Measurements from ENCODE around the gene LRP8.
"Not testable (repeated sequence)": the region's sequence is repeated elsewhere in the genome, so short reads cannot be mapped to it uniquely, and the experiment has no call there.

The LRP8 gene

DNA sequence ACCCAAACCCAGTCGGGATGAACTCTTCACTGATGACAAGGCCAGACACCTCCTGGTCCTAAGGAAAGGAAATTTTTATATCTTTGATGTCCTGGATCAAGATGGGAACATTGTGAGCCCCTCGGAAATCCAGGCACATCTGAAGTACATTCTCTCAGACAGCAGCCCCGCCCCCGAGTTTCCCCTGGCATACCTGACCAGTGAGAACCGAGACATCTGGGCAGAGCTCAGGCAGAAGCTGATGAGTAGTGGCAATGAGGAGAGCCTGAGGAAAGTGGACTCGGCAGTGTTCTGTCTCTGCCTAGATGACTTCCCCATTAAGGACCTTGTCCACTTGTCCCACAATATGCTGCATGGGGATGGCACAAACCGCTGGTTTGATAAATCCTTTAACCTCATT, 117.5 kb downstream of the LRP8 start:
- Histone ChIP-seq H3K9me2 (replicated peaks; ENCODE audit: insufficient read depth, low read length) (no peaks in the 10 kb centered on the region), H3K27ac (ENCODE audit: low read depth, low read length) (no peak overlapping the region), H3K9me3 (ENCODE audit: insufficient read depth, low read length) (peaks cover 16% of the 10 kb centered on the region; the same call in 1 of the 2 replicates), H2AFZ (ENCODE audit: low read depth, low read length, severe bottlenecking) (no peak overlapping the region), H3K9ac (ENCODE audit: low read length) (no peak overlapping the region), H3F3A (ENCODE audit: insufficient read depth) (no peaks in the 10 kb centered on the region), H3K4me3 (ENCODE audit: insufficient read depth, low read length, poor library complexity, severe bottlenecking) (no peak overlapping the region), H3K79me2 (ENCODE audit: insufficient read depth, low read length) (no peaks in the 10 kb centered on the region), H4K20me1 (ENCODE audit: low read depth, low read length) (no peaks in the 10 kb centered on the region), H3K4me2 (ENCODE audit: low read depth, low read length, poor library complexity, severe bottlenecking) (no peak overlapping the region), H3K36me3 (ENCODE audit: low read length) (peaks cover 33% of the 10 kb centered on the region), H3K27me3 (ENCODE audit: low read length) (no peaks in the 10 kb centered on the region)
- TF ChIP-seq, protein P1, sequence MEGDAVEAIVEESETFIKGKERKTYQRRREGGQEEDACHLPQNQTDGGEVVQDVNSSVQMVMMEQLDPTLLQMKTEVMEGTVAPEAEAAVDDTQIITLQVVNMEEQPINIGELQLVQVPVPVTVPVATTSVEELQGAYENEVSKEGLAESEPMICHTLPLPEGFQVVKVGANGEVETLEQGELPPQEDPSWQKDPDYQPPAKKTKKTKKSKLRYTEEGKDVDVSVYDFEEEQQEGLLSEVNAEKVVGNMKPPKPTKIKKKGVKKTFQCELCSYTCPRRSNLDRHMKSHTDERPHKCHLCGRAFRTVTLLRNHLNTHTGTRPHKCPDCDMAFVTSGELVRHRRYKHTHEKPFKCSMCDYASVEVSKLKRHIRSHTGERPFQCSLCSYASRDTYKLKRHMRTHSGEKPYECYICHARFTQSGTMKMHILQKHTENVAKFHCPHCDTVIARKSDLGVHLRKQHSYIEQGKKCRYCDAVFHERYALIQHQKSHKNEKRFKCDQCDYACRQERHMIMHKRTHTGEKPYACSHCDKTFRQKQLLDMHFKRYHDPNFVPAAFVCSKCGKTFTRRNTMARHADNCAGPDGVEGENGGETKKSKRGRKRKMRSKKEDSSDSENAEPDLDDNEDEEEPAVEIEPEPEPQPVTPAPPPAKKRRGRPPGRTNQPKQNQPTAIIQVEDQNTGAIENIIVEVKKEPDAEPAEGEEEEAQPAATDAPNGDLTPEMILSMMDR (IDR thresholded peaks at IDR 0.05; ENCODE audit: insufficient read depth, low read length, poor library complexity, severe bottlenecking) = no peak
- no peak for TF ChIP-seq EZH2phosphoT487 (conservative IDR thresholded peaks at IDR 0.05; ENCODE audit: low read length)

- no peak for TF ChIP-seq EZH2phosphoT487 (conservative IDR thresholded peaks at IDR 0.05; ENCODE audit: low read length)
- TF ChIP-seq, protein P1 (IDR thresholded peaks at IDR 0.05; ENCODE audit: insufficient read depth, low read length, poor library complexity, severe bottlenecking) = no peak
- Histone ChIP-seq H3K9me3 (ENCODE audit: insufficient read depth, low read length) (peaks cover 20% of the 10 kb centered on the region; the same call in 1 of the 2 replicates), H3K36me3 (ENCODE audit: low read length) (peaks cover 59% of the 10 kb centered on the region)
These were observed 120.1 kb downstream of the LRP8 start for GRCh38 chr1:53207726-53208125.

DNA sequence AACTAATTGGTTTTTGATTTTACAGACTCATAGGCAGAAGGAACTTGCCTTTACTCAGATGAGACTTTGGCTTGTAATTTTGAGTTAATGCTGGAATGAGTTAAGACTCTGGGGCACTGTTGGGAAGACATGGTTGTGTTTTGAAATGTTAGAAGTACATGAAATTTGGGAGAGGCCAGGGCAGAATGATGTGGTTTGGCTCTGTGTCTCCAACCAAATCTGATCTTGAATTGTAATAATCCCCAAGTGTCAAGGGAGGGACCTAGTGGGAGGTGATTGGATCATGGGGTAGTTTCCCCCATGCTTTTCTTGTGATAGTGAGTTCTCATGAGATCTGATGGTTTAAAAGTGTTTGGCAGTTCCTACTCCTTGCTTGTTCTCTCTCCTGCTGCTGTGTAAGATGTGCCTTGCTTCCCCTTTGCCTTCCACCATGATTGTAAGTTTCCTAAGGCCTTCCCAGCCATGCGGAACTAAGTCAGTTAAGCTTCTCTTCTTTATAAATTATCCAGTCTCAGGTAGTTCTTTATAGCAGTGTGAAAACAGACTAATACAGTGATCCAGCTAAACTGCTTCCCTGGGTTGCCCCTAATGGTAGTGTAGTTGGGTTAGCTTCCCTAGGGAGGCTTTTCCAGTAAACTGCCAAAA, 121.0 kb downstream of the LRP8 start:
- Histone ChIP-seq H3K79me2 (ENCODE audit: insufficient read depth, low read length) (no peaks in the 10 kb centered on the region), H4K20me1 (ENCODE audit: low read depth, low read length) (no peaks in the 10 kb centered on the region), H3K27me3 (ENCODE audit: low read length) (no peaks in the 10 kb centered on the region), H3K9me3 (ENCODE audit: insufficient read depth, low read length) (peaks cover 20% of the 10 kb centered on the region; the same call in 1 of the 2 replicates), H3K4me2 (ENCODE audit: low read depth, low read length, poor library complexity, severe bottlenecking) (no peak overlapping the region), H3F3A (ENCODE audit: insufficient read depth) (peaks cover 3% of the 10 kb centered on the region; the same call in 1 of the 2 replicates), H3K4me3 (ENCODE audit: insufficient read depth, low read length, poor library complexity, severe bottlenecking) (no peak overlapping the region), H3K27ac (ENCODE audit: low read depth, low read length) (no peak overlapping the region), H3K9ac (ENCODE audit: low read length) (no peak overlapping the region), H2AFZ (ENCODE audit: low read depth, low read length, severe bottlenecking) (no peak overlapping the region), H3K9me2 (replicated peaks; ENCODE audit: insufficient read depth, low read length) (no peaks in the 10 kb centered on the region), H3K36me3 (ENCODE audit: low read length) (peaks cover 63% of the 10 kb centered on the region)
- TF ChIP-seq, protein P1 (IDR thresholded peaks at IDR 0.05; ENCODE audit: insufficient read depth, low read length, poor library complexity, severe bottlenecking) = no peak
- no peak for TF ChIP-seq EZH2phosphoT487 (conservative IDR thresholded peaks at IDR 0.05; ENCODE audit: low read length)

More at GRCh38 chr1:53207726-53208125, 120.1 kb downstream of the LRP8 start:
- H4K20me1 ChIP-seq (ENCODE audit: low read depth, low read length) = no peaks in the 10 kb centered on the region
- H3K9me2 ChIP-seq (replicated peaks; ENCODE audit: insufficient read depth, low read length) = no peaks in the 10 kb centered on the region
- no peak overlapping the region for H3K27ac ChIP-seq (ENCODE audit: low read depth, low read length)
- no peak overlapping the region for H2AFZ ChIP-seq (ENCODE audit: low read depth, low read length, severe bottlenecking)
- no peak overlapping the region for H3K4me3 ChIP-seq (ENCODE audit: insufficient read depth, low read length, poor library complexity, severe bottlenecking)
- H3F3A ChIP-seq (ENCODE audit: insufficient read depth) = peaks cover 2% of the 10 kb centered on the region; the same call in 1 of the 2 replicates
- H3K27me3 ChIP-seq (ENCODE audit: low read length) = no peaks in the 10 kb centered on the region
- no peak overlapping the region for H3K9ac ChIP-seq (ENCODE audit: low read length)
- no peak overlapping the region for H3K4me2 ChIP-seq (ENCODE audit: low read depth, low read length, poor library complexity, severe bottlenecking)
- no peaks in the 10 kb centered on the region for H3K79me2 ChIP-seq (ENCODE audit: insufficient read depth, low read length)

DNA sequence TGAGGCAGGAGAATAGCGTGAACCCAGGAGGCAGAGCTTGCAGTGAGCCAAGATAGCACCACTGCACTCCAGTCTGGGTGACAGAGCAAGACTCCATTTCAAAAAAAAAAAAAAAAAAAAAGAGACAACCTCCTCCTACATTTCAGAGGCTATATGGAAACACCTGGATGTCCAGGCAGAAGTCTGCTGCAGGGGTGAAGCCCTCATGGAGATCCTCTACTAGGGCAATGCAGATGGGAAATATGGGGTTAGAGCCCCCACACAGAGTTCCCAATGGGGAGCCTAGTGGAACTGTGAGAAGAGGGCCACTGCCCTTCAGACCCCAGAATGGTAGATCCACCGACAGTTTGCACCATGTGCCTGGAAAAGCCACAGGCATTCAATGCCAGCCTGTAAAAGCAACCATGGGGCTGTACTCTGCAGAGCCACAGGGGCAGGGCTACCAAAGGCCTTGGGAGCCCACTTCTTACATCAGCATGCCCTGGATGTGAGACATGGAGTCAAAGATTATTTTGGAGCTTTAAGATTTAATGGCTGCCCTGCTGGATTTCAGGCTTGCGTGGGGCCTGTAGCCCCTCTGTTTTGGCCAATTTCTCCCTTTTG, 121.7 kb downstream of the LRP8 start:
- H3K27me3 ChIP-seq (ENCODE audit: low read length); H3K4me3 ChIP-seq (ENCODE audit: insufficient read depth, low read length, poor library complexity, severe bottlenecking); H2AFZ ChIP-seq (ENCODE audit: low read depth, low read length, severe bottlenecking); H3K4me2 ChIP-seq (ENCODE audit: low read depth, low read length, poor library complexity, severe bottlenecking); H3K9me2 ChIP-seq (replicated peaks; ENCODE audit: insufficient read depth, low read length); H3F3A ChIP-seq (ENCODE audit: insufficient read depth); H3K9ac ChIP-seq (ENCODE audit: low read length); H3K79me2 ChIP-seq (ENCODE audit: insufficient read depth, low read length); H4K20me1 ChIP-seq (ENCODE audit: low read depth, low read length); H3K27ac ChIP-seq (ENCODE audit: low read depth, low read length): not testable (repeated sequence)
- Histone ChIP-seq H3K9me3 (ENCODE audit: insufficient read depth, low read length) (peaks cover 20% of the 10 kb centered on the region; the same call in 1 of the 2 replicates), H3K36me3 (ENCODE audit: low read length) (peaks cover 63% of the 10 kb centered on the region)

DNA sequence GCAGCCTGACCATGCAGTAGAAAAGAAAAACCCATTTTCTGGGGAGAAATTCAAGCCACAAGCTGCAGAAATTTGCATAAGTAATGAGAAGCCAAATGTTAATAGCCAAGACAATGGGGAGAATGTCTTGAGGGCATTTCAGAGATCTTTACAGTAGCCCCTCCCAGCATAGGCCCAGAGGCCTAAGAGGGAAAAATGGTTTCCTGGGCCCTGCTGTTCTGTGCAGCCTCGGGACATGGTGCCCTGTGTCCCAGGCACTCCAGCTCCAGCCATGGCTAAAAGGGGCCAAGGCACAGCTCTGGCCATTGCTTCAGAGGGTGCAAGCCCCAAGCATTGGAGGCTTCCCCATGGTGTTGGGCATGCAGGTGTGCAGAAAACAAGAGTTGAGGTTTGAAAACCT, 122.4 kb downstream of the LRP8 start:
- not testable (repeated sequence) for H4K20me1 ChIP-seq (ENCODE audit: low read depth, low read length); H3K79me2 ChIP-seq (ENCODE audit: insufficient read depth, low read length); H3K9ac ChIP-seq (ENCODE audit: low read length); H3K27me3 ChIP-seq (ENCODE audit: low read length); H3K27ac ChIP-seq (ENCODE audit: low read depth, low read length); H3K9me2 ChIP-seq (replicated peaks; ENCODE audit: insufficient read depth, low read length); H3K4me2 ChIP-seq (ENCODE audit: low read depth, low read length, poor library complexity, severe bottlenecking); H2AFZ ChIP-seq (ENCODE audit: low read depth, low read length, severe bottlenecking); H3F3A ChIP-seq (ENCODE audit: insufficient read depth); H3K4me3 ChIP-seq (ENCODE audit: insufficient read depth, low read length, poor library complexity, severe bottlenecking)
- Histone ChIP-seq H3K9me3 (ENCODE audit: insufficient read depth, low read length) (peaks cover 20% of the 10 kb centered on the region; the same call in 1 of the 2 replicates), H3K36me3 (ENCODE audit: low read length) (peaks cover 63% of the 10 kb centered on the region)

Measured in SU-DHL-6 (cell line).